Fibroblast of mammary gland (primary cell): Measurements from ENCODE around the gene CDH4.

Source experiments
- DNase-seq: peaks from one replicate; pipeline ENCODE4 v3.0.0-alpha.2; 2010; ENCODE audit warnings: low read depth
- H3K4me3 ChIP-seq: 2 replicates; pipeline ENCODE4 v1.5.1; 2011; ENCODE audit warnings: low read depth, mild to moderate bottlenecking, low read length, moderate library complexity; ENCODE audit not compliant: control insufficient read depth
- CTCF ChIP-seq: conservative IDR thresholded peaks from 2 replicates; pipeline ENCODE4 v1.5.1; 2011; ENCODE audit warnings: low read depth, low read length, inconsistent platforms; ENCODE audit not compliant: control insufficient read depth, insufficient read depth

The CDH4 gene

GRCh38 chr20:61744691-61745396 is 492.8 kb downstream of the CDH4 start:
- TF ChIP-seq CTCF: no peak
- DNase-seq: peak; percentile 61
- H3K4me3 ChIP-seq: no peak overlapping the region

GRCh38 chr20:61745397-61746146 is 493.5 kb downstream of the CDH4 start:
- no peak overlapping the region for H3K4me3 ChIP-seq
- no peak for DNase-seq
- TF ChIP-seq CTCF: no peak

GRCh38 chr20:61746147-61746646 is 494.1 kb downstream of the CDH4 start:
- no peak for TF ChIP-seq CTCF
- no peak for DNase-seq
- H3K4me3 ChIP-seq: no peak overlapping the region

GRCh38 chr20:61746781-61747180 is 494.7 kb downstream of the CDH4 start:
- no peak for DNase-seq
- H3K4me3 ChIP-seq: no peak overlapping the region
- TF ChIP-seq CTCF: no peak

GRCh38 chr20:61748376-61748775 is 496.3 kb downstream of the CDH4 start:
- no peak overlapping the region for H3K4me3 ChIP-seq
- DNase-seq: peak; percentile 47
- no peak for TF ChIP-seq CTCF

- no peak for TF ChIP-seq CTCF
- no peak overlapping the region for H3K4me3 ChIP-seq
- no peak for DNase-seq
These were observed 497.5 kb downstream of the CDH4 start for GRCh38 chr20:61749406-61750075.
